GM21576 (cell line): ENCODE results near the gene XPC.

Experiments used
- ATAC-seq: cut with Tn5 transposase; IDR thresholded peaks from one replicate; pipeline ENCODE4 v1.9.1; 2021; ENCODE audit warnings: mild to moderate bottlenecking, moderate library complexity; ENCODE audit not compliant: unreplicated experiment

Gene XPC

DNA sequence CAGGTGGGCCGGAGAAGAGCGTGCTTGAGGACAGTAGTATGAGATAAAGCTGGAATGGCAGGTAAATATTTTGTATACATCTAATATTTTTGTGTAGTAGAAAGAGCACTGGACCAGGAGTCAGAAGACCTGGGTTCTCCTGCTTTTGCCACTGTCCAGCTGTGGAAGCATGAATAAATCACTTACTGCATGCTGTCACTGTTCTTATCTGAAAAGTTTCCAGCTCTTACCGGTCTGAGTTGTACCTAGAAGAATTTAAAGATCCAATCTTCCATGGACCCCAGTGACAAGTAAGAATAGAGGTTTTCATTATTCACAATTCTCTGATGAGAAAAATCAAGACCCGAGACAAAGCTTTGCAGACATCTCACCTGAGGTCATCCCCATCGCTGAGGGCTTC, 5.9 kb downstream of the XPC start:
- ATAC-seq: no peak

GRCh38 chr3:14170531-14171159, 7.8 kb downstream of the XPC start:
- ATAC-seq: no peak

GRCh38 chr3:14169871-14170270, 8.5 kb downstream of the XPC start:
- no peak for ATAC-seq

DNA sequence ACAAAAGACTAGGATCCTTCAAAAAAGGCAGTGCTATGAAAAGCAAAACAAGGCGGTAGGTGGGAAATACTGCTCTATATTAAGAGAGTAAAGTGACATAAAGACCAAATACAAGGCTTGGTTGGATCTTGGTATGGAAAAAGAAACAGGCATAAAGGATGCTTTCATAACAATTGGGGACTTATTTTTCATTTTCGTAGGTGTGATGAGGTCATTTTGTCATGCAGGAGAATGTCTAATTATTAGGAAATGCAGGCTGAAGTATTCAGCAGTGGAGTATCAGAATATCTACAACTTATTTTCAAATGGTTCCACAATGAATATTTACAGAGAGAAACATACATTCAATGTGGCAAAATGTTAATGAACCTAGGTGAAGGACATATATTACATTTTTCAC, 9.0 kb downstream of the XPC start:
- ATAC-seq: no peak

DNA sequence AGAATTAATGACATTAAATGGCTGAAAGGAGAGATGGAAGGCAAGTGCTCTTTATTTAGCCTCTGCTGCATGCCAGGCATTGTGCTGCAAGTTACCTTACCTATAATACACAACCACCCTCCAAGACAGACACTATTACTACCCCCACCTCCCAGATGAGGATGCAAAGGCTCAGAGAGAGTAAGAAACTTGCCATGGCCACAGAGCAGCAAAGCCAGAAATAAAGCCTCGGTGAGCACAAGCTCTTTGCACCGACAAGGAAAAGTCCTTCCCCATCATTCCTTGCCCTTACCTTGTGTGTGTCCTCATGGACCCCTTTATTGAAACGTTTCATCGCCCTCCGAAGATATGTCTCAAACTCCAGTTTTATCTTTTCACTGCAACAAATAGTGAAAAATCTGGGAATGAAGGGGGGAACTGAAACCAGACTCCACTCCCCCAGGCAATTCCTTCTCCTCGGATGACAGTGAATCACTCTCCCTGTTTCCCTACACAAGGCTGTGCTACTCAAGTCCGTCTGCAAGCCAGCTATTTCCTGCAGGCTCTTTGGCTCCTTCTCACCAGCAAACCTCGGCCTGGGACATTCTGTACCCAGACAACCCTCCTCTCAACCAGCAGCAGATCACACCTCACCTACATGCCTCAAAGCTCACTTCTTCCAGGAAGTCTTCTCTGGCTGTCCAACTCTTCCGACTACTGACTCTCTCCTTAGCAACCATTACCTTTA, 11.4 kb downstream of the XPC start:
- no peak for ATAC-seq

DNA sequence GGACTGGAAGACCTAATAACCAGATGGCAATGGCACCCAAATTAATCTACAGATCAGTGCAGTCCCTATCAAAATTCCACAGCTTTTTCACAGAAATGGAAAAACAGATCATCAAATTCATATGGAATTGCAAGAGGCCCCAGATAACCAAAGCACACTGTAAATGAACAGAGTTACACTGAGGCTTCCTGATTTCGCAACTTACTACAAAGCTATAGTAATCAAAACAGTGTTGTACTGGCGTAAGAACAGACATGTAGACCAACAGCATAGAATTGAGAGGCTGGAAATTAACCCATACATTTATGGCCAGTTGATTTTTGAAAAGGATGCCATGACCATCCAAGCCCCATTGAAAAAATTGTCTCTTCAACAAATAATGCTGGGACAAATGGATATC, 16.2 kb downstream of the XPC start:
- no peak for ATAC-seq

DNA sequence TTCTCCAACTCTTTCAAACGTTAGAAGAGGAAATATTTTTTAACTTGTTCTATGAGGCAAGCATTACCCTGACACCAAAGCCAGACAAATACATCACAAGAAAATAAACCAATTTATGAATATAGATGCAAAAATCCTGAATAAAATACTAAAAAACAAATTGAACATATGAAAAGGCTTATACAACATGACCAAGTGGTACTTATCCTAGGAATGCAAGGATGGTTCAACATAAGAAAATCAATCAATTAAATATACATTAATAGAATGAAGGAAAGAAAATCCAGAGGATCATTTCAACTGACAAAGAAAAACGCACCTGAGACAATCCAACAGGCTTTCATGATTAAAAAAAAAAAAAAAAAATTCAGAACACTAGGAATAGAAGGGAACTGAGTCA, 17.1 kb downstream of the XPC start:
- no peak for ATAC-seq

- ATAC-seq: no peak
Observed at GRCh38 chr3:14159426-14159825, 19.0 kb downstream of the XPC start.

DNA sequence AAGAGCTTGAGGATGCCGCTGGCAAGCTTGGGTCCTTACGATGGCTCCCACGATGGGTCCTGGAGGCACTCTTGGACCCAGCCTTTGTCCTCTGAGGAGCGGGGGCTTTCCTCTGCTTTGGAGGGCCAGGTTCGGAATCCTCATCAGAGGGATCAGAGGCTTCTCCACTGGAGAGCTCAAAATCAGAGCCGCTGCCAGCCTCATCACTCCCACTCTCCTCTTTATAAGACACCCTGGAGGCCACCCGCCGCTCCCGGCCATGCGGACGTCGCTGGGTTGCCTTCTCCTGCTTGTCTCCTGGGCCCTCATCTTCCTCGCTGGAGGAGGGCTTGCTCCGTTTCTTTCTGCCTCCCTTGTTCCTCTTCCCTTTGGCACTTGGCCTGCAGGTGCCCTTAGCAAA, 20.0 kb downstream of the XPC start:
- no peak for ATAC-seq

DNA sequence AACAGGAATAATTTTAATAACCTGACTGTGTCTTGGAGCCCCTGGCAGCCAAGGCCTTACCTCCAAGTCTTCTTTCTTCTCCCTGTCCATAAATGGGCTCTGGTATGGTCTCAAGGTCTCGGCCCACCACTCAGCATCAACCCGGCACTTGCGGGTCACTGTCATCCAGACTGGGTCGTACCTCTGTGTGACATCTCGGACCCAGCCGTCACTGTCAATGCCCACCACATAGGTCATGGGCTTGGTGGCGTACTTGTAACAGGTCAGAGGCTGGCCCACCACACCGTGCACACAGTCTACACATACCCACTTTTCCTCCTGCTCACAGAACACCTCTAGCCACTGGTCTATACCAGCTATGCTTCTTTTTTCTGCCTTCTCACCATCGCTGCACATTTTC, 20.4 kb downstream of the XPC start:
- no peak for ATAC-seq

GRCh38 chr3:14156843-14157561, 21.4 kb downstream of the XPC start:
- ATAC-seq: no peak

- no peak for ATAC-seq
Observed at GRCh38 chr3:14156201-14156600, 22.2 kb downstream of the XPC start.

DNA sequence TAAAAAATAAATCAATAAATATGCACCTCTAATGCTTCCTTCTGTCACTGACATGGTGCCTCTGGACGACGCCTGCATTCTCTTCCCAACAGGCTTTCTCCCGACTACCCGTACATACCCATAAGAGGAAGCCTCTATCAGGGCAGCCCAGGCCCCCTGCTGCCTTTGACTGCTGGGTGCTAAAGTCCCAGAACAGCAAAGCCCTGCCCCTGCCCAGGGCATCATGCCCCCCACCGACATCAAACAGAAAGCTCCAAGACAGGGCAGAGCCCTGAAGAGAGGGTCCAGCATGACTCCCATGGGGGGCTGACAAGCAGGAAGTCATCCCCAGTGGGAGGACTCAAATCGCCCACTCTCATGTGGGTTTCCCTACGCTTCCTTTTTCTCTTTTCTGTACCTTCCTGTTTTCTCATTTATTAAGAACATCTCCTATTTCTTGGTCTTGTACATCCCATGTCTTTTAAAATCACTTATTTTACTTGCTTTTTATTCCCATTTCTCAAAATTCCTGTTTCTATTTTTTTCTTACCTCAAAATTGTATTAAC, 23.4 kb downstream of the XPC start:
- ATAC-seq: no peak

DNA sequence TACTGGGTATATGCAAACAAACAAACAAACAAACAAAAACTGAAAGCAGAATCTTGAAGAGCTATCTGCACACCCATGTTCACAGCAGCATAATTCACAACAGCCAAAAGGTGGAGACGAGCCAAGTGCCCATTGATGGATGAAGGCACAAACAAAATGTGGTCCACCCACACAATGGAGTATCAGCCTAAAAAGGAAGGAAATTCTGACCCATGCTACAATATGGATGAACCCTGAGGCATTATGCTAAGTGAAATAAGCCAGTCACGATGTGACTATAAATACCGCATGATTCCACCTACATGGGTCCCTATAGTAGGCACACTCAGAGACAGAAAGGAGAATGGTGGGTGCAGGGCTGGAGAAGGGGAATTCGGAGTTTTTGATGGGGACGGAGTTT, 24.1 kb downstream of the XPC start:
- no peak for ATAC-seq

GRCh38 chr3:14153663-14154062, 24.7 kb downstream of the XPC start:
- ATAC-seq: no peak

DNA sequence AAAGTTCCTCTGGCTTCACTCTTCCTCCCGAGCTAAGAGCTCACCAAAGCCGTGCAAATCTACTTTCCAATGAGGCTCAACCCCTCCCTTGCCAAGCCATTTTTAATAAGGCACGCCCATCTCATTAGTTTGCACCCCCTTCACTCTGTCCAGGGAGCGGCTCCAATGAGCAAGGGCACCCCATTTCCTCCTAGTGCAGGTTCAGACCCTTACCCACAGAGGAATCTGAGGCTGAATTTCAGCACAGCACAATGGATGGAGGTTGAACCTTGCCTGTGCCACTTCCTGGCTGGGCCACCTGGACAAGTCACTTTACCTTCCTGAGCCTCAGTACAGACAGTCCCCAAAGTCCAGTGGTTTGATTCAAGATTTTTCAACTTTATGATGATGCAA, 25.4 kb downstream of the XPC start:
- no peak for ATAC-seq

DNA sequence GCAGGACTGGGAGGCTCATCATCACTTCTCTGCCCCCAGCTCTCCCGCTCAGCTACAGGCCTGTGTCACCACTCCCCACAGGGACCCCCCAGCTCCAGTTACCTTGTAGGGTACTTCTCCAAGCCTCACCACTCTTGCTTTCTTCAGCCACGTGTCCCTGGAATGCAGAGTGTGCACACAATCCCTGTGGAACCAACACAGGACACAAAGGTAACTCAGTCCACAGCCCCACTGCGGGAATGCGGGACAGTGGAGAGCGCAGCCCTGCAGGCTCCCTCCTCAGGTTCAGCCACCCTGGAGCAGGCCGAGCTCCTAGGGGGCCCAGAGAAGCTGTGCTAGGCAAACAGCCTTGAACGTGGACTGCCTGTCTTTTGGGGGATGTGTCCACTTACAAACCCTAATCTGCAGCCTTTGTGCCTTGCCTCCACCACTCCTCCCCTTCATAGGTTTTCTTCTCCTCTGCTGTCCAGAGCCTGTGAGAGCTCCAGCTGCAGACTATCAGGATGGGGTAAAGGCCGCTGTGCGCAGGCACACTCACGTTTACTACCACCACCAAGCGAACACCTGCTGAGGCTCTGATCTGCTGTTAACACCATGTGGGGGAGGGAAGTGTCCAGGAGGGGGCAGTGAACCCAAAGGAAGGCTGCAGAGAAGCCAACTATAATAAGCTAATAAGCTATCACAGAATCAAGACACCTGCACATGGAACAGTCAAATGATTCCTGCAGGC, 26.0 kb downstream of the XPC start:
- no peak for ATAC-seq

GRCh38 chr3:14151471-14152083, 26.8 kb downstream of the XPC start:
- no peak for ATAC-seq

DNA sequence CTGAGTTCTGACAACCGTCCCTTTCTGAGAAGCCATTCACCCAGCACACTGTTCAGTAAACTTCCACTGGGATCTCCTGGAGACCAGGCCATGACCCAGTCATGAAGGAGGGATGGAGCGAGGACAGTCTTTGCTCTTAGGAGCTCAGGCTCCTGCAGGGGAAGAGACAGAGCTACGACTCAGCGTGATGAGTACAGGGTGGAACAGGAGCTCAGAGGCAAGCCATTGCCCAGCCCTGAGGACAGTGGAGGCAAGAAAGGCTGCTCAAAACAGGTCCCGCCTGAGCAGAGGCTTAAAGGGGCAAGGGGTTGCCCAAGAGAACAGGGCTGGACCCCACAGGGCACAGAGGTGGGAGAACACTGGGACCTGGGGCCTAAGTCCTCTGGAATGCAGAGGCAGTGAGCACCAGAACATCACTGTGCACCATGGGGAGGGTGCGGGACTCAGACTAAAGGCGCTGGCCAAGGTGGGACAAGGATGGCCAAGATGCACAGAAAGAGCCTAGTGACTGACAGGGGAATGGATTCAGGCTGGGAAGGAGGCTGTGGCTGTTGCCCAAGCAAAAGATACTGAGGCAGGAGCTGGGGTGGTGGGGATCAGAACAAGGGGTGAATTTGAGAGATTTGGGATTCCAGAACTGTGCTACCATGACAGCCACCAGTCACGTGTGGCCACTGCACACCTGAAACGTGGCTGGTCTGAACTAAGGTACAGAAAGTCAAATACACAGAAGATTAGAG, 27.7 kb downstream of the XPC start:
- no peak for ATAC-seq

DNA sequence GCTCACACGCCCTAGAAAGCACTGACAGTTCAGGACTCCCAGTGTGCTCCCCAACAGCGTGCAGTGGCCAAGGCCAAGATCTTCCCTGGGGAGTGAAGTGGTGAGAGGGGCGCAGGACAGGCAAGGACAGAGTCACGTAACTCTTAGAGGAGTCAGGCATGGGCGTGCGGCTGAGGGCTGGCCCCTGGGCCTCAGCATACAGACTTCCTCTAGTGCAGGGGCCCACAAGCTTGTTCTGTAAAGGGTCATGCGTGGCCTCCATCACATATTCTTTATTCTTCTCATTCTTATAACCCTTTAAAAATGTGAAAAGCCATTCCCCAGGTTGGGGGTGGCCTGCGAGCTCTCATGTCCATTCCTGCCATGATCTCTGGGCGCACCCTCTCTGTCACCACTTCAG, 28.3 kb downstream of the XPC start:
- ATAC-seq: no peak
